Ishikawa (cell line): ENCODE data around the gene C1orf87.

Source experiments
- CEBPB ChIP-seq: IDR thresholded peaks from 2 replicates; pipeline ENCODE4 v1.6.1; 2012
- CREB1 ChIP-seq: IDR thresholded peaks from 2 replicates; pipeline ENCODE4 v1.6.1; 2012; ENCODE audit warnings: low read depth
- EGR1 ChIP-seq: IDR thresholded peaks from 2 replicates; pipeline ENCODE4 v1.6.1; 2012
- EP300 ChIP-seq: IDR thresholded peaks from 2 replicates; pipeline ENCODE4 v1.6.1; 2012; ENCODE audit warnings: borderline replicate concordance
- FOXM1 ChIP-seq: IDR thresholded peaks from 2 replicates; pipeline ENCODE4 v1.6.1; 2012; ENCODE audit warnings: low read depth, borderline replicate concordance
- NFIC ChIP-seq: IDR thresholded peaks from 2 replicates; pipeline ENCODE4 v1.6.1; 2012
- RAD21 ChIP-seq: IDR thresholded peaks from 2 replicates; pipeline ENCODE4 v1.6.1; 2012; ENCODE audit warnings: low read depth
- REST ChIP-seq: IDR thresholded peaks from 2 replicates; pipeline ENCODE4 v1.6.1; 2012; ENCODE audit warnings: low read depth, mild to moderate bottlenecking
- TAF1 ChIP-seq: IDR thresholded peaks from 2 replicates; pipeline ENCODE4 v1.6.1; 2012; ENCODE audit warnings: low read depth, mild to moderate bottlenecking
- TCF12 ChIP-seq: IDR thresholded peaks from 2 replicates; pipeline ENCODE4 v1.6.1; 2012; ENCODE audit warnings: low read depth
- TEAD4 ChIP-seq: IDR thresholded peaks from 2 replicates; pipeline ENCODE4 v1.6.1; 2012
- USF1 ChIP-seq: IDR thresholded peaks from 2 replicates; pipeline ENCODE4 v1.6.1; 2012
- YY1 ChIP-seq: IDR thresholded peaks from 2 replicates; pipeline ENCODE4 v1.6.1; 2012; ENCODE audit warnings: low read depth
- ZBTB7A ChIP-seq: IDR thresholded peaks from 2 replicates; pipeline ENCODE4 v1.6.1; 2012; ENCODE audit warnings: low read depth
- TF ChIP-seq, protein P1 (sequence below): IDR thresholded peaks from 2 replicates; pipeline ENCODE4 v1.6.1; 2012

The C1orf87 gene

DNA sequence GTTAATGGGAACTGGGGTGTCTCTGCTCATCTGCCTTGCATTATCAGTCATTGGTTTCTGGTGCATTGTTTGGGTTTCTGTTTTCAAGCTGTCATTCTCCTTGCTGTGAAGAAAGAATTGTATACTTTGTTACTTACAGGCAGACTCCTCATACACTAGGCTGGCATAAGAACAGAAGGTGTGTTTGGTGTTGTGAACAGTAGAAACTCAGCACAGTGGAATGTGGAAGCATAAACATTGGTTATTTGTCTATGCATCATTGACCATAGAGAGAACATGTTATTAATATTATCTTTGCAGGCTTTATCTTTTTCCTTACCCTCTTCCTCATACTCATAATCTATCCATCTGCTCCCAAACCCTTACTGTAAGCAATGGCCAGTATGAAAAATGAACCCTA, 18.2 kb downstream of the C1orf87 start:
- TF ChIP-seq TEAD4: no peak
- TF ChIP-seq RAD21: no peak
- TF ChIP-seq CEBPB: no peak
- TF ChIP-seq EGR1: no peak
- TF ChIP-seq EP300: no peak
- no peak for TF ChIP-seq CREB1
- TF ChIP-seq NFIC: no peak

GRCh38 chr1:60054374-60054773, 19.2 kb downstream of the C1orf87 start:
- TF ChIP-seq EP300 (no peak), FOXM1 (no peak), ZBTB7A (no peak), CREB1 (no peak), NFIC (no peak), USF1 (no peak), CEBPB (no peak), TCF12 (no peak)

DNA sequence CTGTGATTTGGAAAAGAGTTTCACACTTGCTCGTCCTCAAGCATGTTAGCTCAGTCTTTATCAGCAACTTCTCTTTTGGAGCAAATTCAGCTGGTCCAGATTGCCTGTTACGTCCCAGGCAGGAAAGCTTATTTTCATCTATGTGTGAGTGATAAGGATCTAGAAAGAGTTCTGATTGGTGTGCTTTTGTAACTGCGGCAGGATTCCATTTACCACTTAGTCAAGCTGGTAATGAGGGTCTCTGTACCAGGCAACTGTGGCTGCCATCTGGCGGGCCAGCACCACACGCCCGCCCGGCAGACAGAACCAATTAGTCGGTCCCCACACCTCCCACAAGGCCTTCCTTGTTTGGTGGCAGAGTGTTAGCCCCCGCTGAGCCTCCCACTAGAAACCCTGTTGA, 21.0 kb downstream of the C1orf87 start:
- TF ChIP-seq REST (no peak), TAF1 (no peak), TCF12 (no peak), EGR1 (no peak), YY1 (no peak), TEAD4 (no peak), EP300 (no peak), CREB1 (no peak), USF1 (no peak), CEBPB (no peak), NFIC (no peak), RAD21 (no peak), FOXM1 (no peak), ZBTB7A (no peak)
- TF ChIP-seq, protein P1, sequence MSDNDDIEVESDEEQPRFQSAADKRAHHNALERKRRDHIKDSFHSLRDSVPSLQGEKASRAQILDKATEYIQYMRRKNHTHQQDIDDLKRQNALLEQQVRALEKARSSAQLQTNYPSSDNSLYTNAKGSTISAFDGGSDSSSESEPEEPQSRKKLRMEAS: no peak

- TF ChIP-seq YY1 (no peak), USF1 (no peak), TCF12 (no peak), EGR1 (no peak), CEBPB (no peak), FOXM1 (no peak), REST (no peak)
- TF ChIP-seq, protein P1: no peak
These were observed 22.4 kb downstream of the C1orf87 start for GRCh38 chr1:60051191-60051590.

DNA sequence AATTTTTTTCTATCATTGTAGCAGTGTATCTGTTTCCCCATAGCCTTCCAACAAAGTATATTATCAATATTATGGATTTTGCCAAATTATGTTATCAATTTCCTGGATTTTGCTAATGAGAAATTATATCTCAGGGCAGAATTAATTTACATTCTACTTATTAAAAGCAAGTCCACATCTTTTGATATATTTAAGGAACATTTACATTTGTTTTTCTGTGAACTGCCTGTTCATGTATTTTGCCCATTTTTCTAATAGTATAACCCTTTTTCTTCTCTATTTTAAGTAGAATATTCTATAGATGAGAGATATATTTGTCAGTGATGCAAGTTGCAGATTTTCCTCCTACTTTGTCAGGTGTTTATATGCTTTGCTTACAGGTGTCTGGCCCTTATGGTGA, 24.4 kb downstream of the C1orf87 start:
- TF ChIP-seq EGR1 (no peak), USF1 (no peak), REST (no peak), TEAD4 (no peak), FOXM1 (no peak), TCF12 (no peak)
